GM18873 (cell line): ENCODE data around the gene USP31.
A peak's percentile ranks its signal among the peaks of the same experiment; 100 is the strongest.

Experiments used
- ATAC-seq: cut with Tn5 transposase; IDR thresholded peaks from one replicate; pipeline ENCODE4 v1.9.1; 2021; ENCODE audit warnings: mild to moderate bottlenecking, moderate library complexity, moderate number of reproducible peaks; ENCODE audit not compliant: unreplicated experiment, low FRiP score

USP31 gene, protein sequence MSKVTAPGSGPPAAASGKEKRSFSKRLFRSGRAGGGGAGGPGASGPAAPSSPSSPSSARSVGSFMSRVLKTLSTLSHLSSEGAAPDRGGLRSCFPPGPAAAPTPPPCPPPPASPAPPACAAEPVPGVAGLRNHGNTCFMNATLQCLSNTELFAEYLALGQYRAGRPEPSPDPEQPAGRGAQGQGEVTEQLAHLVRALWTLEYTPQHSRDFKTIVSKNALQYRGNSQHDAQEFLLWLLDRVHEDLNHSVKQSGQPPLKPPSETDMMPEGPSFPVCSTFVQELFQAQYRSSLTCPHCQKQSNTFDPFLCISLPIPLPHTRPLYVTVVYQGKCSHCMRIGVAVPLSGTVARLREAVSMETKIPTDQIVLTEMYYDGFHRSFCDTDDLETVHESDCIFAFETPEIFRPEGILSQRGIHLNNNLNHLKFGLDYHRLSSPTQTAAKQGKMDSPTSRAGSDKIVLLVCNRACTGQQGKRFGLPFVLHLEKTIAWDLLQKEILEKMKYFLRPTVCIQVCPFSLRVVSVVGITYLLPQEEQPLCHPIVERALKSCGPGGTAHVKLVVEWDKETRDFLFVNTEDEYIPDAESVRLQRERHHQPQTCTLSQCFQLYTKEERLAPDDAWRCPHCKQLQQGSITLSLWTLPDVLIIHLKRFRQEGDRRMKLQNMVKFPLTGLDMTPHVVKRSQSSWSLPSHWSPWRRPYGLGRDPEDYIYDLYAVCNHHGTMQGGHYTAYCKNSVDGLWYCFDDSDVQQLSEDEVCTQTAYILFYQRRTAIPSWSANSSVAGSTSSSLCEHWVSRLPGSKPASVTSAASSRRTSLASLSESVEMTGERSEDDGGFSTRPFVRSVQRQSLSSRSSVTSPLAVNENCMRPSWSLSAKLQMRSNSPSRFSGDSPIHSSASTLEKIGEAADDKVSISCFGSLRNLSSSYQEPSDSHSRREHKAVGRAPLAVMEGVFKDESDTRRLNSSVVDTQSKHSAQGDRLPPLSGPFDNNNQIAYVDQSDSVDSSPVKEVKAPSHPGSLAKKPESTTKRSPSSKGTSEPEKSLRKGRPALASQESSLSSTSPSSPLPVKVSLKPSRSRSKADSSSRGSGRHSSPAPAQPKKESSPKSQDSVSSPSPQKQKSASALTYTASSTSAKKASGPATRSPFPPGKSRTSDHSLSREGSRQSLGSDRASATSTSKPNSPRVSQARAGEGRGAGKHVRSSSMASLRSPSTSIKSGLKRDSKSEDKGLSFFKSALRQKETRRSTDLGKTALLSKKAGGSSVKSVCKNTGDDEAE (N-terminal part only)

DNA sequence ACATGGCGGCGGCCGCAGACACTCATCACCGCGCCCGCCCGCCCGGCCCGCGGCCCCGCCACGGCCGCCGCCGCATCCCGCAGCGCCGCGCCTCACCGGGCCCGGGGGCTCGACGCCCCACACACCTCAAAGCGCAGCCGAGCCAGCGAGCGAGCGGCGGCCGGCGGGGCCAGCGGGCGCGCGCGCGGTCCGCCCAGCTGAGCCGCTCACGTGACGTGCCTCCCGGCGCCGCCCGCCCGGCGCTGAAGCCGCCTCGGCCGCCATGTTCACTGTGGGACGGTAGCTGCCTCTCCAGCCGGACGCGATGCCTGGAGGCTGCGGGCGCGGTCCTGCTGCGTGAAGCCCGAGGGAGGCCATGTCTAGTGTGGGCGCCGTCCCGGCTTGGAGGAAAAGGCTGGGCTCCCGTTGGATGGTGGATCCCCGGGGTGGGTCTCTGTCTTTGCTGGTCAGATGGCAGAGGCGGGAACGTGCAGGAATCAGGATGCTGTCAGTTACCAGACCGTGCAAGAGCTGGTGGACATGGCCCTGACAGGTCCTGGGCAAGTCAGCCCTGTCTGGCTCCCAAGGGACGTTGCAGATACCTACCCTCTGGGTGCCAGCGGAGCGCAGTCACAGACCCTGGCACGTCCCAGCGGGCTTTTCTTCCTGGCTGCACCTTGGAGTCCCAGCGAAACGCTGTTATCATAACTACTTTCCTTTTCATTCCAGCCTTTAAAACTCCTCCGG is at the start of gene USP31:
Gene USP31 (minus strand): TSS at position 186 of the 726 bp plus-strand sequence. CDS start 182 bp downstream, at position 4.
- peak; percentile 88 for ATAC-seq

DNA sequence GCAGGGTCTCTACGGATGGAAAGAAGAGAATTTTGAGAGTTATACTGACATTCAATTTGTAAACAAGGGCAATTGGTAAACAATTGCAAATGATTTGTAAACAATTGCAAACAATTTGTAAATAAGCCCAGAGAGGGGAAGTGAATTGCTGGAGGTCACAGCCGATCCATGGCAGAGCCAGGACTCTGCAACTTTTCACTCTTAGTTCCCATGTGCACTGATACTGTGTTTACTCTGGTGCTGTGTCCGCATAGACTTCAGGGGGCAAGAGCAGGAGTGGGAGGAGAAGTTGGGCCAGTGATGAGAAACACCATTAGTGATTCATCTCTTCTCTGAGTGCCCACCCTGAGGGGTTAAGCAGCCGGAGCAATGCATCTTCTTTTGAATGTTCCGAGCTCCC is 47.3 kb upstream of the USP31 start:
- ATAC-seq, result no peak

DNA sequence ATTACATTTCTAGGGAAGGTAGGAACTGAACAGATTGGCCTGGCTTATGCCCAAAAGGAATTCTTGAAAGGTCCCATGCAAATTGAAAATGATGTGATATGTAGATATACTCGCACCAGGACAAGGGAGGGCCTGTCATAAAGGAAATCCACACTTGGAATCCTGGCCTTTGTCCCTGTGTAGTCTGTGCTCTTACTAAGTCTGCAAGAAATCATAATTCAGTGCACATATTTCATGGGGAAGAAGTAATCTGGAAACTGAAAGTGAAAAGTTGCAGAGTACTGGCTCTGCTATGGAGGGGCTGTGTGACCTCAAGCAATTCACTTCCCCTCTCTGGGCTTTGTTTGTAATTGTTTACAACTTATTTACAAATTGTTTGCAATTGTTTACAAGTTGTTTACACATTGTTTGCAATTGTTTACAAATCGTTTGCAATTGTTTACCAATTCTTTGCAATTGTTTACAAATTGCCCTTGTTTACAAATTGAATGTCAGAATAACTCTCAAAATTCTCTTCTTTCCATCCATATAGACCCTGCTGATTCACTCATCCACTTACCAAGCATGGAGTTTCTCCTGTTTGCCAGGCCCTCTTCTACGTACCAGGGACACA is 46.2 kb upstream of the USP31 start:
- ATAC-seq, result no peak

DNA sequence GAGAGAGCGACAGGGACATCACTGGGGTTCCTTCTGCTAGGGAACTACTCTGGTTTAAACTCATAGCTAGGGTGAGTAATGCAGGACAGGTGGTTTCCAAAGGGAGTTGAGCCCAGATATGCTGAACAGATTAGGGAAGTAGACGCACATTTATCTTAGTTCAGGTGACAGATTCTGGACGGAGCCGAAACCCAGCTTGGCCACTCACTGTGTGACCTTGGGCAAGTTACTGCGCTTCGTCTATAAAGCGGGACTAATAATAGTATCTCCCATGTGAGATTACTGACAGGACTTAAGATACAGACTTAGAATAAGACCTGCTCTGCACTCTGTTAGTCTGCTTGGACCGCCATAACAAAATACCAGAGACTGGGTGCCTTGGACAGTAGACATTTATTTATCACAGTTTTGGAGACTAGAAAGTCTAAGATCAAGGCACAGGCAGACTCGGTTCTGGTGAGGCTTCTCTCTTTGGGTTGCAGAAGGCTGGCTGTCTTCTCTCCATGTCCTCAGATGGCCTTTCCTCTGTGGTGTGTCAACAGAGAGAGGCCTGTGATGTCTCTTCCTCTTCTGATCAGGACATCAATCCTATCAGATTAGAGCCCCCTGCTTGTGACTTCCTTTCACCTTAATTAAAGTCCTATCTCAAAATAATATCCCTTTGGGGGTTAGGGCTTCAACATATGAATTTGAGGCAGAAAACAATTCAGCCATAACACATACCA is 45.4 kb upstream of the USP31 start:
- ATAC-seq, result no peak

DNA sequence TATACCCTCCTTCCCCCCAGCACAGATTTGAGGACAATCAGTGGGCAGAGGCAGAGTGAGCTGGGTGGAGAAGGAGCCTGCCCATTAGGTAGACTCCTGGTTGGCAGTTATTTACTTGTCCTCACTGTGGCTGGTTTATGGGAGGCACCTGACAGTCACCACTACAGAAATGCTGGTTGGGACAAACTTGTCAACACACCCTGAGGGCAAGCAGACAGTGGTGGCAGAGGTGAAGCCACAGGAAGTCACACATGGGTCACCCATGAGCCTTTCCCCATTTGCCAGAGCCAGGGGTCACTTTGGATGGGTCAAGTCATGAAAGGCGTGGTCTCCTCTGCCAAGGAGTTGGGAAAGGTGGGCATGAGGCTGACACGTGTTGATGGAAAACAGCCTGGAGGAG is 39.7 kb upstream of the USP31 start:
- ATAC-seq, result no peak

DNA sequence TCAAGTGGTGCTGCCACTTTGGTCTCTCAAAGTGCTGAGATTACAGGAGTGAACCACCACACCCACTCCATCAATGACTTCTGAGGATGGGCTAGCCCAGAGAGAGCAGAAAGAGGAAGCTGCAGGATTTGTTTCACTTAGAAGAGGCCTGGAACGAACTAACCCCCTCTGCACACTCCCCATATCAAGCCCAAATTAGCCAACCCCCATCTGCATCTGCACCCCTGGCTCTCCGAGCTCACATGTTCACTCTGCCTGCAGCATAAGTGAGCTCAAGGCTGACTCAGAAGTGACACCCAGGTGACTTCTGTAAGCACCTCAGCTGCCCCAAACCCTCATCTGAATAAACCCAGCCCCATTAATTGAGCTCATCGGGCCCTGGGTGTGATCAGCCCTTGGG is 38.1 kb upstream of the USP31 start:
- ATAC-seq, result no peak

DNA sequence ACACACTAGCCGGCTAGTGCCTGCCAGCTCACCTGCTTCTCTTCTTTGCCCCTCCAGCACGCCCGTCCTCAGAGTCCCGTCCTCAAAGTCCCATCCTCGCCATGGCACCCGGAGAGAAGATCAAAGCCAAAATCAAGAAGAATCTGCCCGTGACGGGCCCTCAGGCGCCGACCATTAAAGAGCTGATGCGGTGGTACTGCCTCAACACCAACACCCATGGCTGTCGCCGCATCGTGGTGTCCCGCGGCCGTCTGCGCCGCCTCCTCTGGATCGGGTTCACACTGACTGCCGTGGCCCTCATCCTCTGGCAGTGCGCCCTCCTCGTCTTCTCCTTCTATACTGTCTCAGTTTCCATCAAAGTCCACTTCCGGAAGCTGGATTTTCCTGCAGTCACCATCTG is 36.9 kb upstream of the USP31 start:
- ATAC-seq, result no peak

DNA sequence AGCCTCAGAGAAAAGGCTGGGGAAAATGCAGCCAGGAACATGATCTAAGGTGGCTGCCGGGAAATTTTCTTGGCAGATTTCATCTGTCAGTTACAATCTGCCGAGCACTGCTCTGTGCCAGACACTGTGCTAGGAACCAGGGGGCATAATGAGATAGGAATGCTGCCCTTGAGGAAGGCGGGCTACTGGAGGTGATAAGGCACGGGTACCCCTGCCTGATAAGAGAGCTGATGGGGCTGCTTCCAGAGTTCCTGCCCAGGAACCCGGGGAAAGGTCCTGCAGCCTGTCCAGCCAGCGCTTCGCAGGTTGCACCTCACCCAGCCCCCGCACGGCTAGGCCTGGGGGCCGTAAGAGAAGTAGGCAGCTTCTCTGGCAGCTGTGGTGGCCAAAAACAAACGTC is 36.4 kb upstream of the USP31 start:
- no peak for ATAC-seq

DNA sequence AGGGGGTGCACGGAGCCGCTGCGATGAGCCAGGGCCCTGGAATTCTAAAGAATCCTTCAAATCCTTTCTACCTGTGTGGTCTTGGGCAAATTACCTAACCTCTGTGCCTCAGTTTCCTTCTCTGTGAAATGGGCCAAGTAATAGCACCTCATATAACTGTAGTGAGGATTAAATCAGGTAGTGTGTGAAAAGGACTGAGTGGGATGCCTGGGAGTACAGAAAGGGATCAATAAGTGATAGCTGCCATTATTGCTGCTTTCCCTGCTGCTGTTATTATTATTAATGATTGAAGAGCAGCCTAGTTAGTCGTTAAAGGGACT is 34.3 kb upstream of the USP31 start:
- ATAC-seq, result no peak

DNA sequence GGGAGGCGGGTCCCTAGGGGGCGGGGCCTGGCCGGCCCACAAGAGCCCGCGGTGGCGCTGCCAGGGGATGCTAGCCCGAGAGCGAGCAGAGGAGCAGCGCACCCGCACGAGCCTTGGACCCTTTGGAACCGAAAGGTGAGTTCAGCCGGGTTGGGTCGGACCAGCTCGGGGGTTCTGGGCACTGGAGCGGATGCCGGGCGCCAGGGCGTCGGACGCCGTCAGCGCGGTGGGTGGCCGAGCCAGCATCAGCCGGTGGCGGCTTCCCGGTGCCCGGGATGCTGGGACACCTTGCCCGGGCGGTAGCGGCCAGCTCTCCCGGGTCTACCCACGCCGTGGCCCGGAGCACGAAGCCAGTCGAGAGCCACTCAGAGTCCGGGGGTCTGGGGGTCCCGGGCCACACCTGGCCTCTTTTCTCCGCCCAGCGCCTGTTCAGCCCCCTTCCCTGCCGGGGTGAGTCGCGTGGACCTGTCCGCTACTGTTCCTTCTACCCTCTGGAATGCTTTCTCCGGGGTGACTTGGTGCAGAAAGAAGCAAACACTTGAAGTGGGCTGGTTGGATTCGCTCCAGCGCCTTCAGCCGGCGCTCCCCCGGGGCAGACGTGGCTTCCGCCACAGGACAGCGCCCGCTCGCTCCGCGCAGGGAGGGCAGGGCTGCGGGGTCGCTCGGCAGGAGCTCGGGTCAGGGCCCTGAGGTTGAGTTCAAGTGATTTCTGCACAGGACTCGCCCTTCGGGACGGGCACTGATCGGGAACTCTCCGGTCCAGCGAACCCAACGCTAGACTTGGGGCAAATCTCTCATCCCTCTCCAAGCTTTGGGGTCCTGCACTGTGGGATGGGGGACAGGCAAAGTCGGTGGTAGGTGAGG is 33.7 kb upstream of the USP31 start, which contains the start of gene SCNN1G:
Gene SCNN1G (plus strand): TSS at position 67 of the 864 bp plus-strand sequence. CDS start 3,527 bp downstream, outside the sequence.
- no peak for ATAC-seq

DNA sequence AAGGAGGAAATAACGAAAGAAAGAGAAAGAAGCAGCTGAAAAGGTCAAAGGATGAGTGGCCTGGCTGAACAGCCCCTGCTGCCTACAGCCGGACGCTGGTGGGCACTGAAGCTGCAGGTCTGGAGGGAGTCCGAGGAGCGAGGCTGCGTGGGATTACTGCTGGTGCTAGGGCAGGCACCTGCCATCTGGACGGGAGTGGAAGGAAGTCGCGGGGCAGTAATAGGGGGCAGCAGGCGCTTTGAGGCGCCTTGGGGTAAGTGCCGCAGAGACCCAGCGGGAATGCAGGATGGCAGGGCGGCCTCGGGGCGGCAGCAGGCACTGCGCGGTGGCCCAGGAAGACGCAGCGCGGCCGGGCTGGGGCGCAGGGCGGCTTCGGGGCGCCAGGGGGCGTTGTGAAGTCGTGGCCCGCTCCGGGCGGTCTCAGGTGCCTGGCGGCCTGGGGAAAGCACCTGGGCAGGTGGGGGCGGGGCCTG is 33.0 kb upstream of the USP31 start:
- no peak for ATAC-seq

DNA sequence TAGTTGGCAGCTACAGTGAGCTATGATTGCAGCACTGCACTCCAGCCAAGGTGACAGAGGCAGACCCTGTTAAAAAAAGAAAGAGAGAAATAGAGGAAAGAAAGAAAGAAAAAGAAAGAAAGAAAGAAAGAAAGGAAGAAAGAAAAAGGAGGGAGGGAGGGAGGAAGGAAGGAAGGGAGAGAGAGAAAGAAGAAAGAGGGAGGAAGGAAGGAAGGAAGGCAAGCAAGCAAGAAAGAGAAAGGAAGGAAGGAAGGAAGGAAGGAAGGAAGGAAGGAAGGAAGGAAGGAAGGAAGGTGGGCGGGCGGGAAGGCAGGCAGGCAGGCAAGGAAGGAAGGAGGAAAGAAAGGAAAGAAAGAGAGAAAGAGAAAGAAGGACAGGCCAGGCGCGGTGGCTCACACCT is 32.3 kb upstream of the USP31 start:
- no peak for ATAC-seq

DNA sequence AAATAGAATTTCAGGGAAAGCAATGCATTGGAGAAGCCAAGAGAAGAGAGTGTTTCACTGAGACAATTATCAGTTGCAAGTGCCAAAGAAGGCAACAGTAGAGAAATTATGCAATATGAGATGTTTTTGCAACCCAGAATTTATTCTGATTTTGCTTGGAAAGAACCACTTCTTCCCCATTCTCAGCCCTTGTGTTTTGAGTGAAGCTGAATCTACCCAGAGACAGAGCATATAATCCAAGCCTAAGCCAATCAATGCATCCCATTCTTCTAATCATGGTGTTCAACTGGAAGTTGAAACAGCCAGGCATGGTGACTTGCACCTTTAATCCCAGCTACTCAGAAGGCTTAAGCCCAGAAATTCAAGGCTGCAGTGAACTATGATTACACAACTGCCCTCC is 26.4 kb upstream of the USP31 start:
- ATAC-seq, result no peak

DNA sequence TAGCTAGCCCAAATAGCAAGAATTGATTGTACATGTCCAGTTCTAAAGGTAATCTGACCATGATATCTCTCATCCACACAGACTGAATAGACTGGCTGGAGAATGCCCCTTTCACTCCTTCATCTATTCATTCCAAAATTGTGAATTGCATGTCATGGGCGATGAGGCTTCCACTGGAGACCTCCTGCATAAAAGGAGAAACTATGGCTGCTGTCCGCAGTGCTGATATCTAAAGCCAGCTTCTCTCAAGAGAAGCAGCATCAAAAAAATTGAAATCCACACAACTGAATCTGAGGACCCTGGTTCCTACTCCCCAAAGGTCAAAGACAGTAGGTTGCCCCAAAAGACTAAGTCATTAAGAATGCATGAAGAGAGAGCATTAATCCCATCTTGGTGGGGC is 25.4 kb upstream of the USP31 start:
- ATAC-seq, result no peak

DNA sequence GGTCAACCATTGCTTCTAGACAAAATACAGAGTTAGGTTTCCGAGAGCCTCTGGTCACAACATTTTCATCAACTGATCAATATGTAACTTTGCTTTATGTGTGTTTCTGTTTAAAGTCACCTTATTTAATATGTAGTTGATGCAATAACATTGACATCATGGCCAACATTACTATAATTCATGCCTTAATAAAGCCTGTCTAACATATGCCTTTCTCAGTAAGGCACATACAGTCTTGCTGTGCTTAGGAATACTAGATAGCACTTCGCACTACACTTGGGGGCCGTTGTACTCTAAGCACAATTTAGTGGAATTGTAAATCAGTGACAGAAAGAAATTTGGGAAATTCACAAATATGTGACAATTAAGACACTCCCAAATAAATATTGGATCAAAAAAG is 23.7 kb upstream of the USP31 start:
- ATAC-seq, result no peak

DNA sequence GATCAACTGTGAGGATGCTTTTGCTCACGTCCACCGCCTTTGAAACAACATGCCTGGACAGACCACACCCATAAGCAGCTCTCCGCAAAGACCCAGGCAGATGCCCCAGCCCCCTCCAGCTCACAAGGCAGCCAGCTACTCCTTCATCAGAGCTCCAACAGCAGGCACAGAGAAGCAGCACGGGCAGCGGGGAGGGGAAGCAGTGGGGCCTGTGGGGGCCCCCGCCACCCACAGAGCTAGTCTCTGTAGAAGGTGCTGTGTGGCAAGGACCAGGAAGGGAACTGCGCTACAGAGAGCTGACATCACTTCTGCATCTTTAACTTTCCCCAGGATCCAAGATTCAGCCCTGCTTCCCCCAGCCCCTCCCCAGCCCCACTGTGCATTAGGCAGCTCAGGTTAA is 23.3 kb upstream of the USP31 start:
- no peak for ATAC-seq

DNA sequence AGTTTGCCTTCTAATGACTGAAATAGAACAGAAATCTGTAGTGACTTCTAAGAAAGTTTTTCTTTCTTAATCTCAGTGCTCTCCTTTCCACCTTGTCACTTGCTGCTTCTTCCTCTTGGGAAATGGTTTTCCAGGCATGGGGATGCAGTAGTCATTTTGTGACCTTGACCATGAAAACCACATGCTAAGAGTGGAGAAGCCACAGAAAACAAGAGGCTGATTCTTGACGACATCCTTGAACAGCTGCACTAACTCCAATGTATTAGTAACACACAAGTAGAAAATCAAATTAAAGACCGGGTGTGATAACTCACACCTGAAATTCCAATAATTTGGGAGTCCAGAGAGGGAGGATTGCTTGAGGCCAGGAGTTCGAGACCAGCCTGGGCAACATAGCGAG is 15.5 kb upstream of the USP31 start:
- ATAC-seq, result no peak

DNA sequence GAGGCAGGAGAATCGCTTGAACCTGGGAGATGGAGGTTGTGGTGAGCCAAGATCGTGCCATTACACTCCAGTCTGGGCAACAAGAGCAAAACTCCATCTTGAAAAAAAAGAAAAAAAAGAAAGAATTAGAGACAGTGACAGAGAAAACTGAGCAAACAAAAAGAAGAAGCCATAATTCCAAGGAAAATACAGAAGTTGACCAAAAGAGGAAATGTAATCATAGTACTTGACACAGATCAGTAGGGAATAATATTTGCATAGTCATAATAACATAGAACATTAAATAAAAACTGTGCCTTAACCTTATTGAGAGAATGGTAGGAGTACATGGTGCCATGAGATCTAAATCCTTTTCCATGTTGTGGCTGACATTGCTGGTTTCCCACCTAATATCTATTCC is 14.7 kb upstream of the USP31 start:
- no peak for ATAC-seq
